ENCODE measurements around the gene HDAC4. TPM values are rescaled to one million over a fixed set of nuclear protein-coding genes. Genes with fewer than 3 reads are reported as not detected.

Gene HDAC4
- total and polyA plus RNA-seq, 2 experiments from 2014 or later: 9.3 to 10.8 TPM

- Histone ChIP-seq H3K4me3 (no peak overlapping the region), H2AFZ (no peak overlapping the region), H3K27me3 (no peaks in the 10 kb centered on the region), H3K27ac (peak overlapping the region; percentile 94), H4K20me1 (ENCODE audit: insufficient read depth, poor library complexity, severe bottlenecking) (no peaks in the 10 kb centered on the region), H3K36me3 (replicated peaks; ENCODE audit: insufficient read depth, low read depth) (no peaks in the 10 kb centered on the region), H3K4me1 (ENCODE audit: insufficient read depth) (peaks cover 47% of the 10 kb centered on the region), H3K9me2 (replicated peaks; ENCODE audit: insufficient read depth) (no peaks in the 10 kb centered on the region), H3K79me2 (peaks cover 71% of the 10 kb centered on the region), H3K9me3 (ENCODE audit: low read depth) (no peaks in the 10 kb centered on the region), H3K4me2 (no peak overlapping the region)
- DNase-seq (ENCODE audit: low spot score): no peak
- TF ChIP-seq EZH2phosphoT487 (IDR thresholded peaks at IDR 0.05; ENCODE audit: low read depth, severe bottlenecking, unreplicated experiment) (no peak), CTCF (IDR thresholded peaks at IDR 0.05; ENCODE audit: poor library complexity) (no peak), EZH2 (IDR thresholded peaks at IDR 0.05; ENCODE audit: borderline replicate concordance) (no peak)
- WGBS (ENCODE audit: low lambda C conversion rate, missing lambda C conversion rate): 85% methylated on average over 15 of the region's 15 CpGs
Observed at GRCh38 chr2:239329972-239330572, 70.7 kb downstream of the HDAC4 start.

- peak overlapping the region; percentile 94 for H3K27ac ChIP-seq
Observed at GRCh38 chr2:239329284-239329971, 71.4 kb downstream of the HDAC4 start.

GRCh38 chr2:239328351-239329191, 72.2 kb downstream of the HDAC4 start:
- Histone ChIP-seq H3K27me3 (no peaks in the 10 kb centered on the region), H3K4me3 (no peak overlapping the region), H3K79me2 (peaks cover 74% of the 10 kb centered on the region), H3K9me3 (ENCODE audit: low read depth) (no peaks in the 10 kb centered on the region), H2AFZ (no peak overlapping the region), H3K9me2 (replicated peaks; ENCODE audit: insufficient read depth) (no peaks in the 10 kb centered on the region), H4K20me1 (ENCODE audit: insufficient read depth, poor library complexity, severe bottlenecking) (no peaks in the 10 kb centered on the region), H3K4me2 (peak overlapping the region; percentile 67), H3K27ac (peak overlapping the region; percentile 94), H3K4me1 (ENCODE audit: insufficient read depth) (peaks cover 54% of the 10 kb centered on the region), H3K36me3 (replicated peaks; ENCODE audit: insufficient read depth, low read depth) (no peaks in the 10 kb centered on the region)
- 41% methylated on average over 18 of the region's 19 CpGs for WGBS (ENCODE audit: low lambda C conversion rate, missing lambda C conversion rate)
- TF ChIP-seq CTCF (IDR thresholded peaks at IDR 0.05; ENCODE audit: poor library complexity) (no peak), EZH2phosphoT487 (IDR thresholded peaks at IDR 0.05; ENCODE audit: low read depth, severe bottlenecking, unreplicated experiment) (no peak), EZH2 (IDR thresholded peaks at IDR 0.05; ENCODE audit: borderline replicate concordance) (no peak)
- DNase-seq (ENCODE audit: low spot score): peak; percentile 76

More at GRCh38 chr2:239329284-239329971, 71.4 kb downstream of the HDAC4 start:
- Histone ChIP-seq H3K4me1 (ENCODE audit: insufficient read depth) (peaks cover 50% of the 10 kb centered on the region), H3K4me3 (no peak overlapping the region), H3K4me2 (peak overlapping the region; percentile 67), H3K27me3 (no peaks in the 10 kb centered on the region), H2AFZ (no peak overlapping the region), H3K79me2 (peaks cover 74% of the 10 kb centered on the region), H4K20me1 (ENCODE audit: insufficient read depth, poor library complexity, severe bottlenecking) (no peaks in the 10 kb centered on the region), H3K9me2 (replicated peaks; ENCODE audit: insufficient read depth) (no peaks in the 10 kb centered on the region), H3K9me3 (ENCODE audit: low read depth) (no peaks in the 10 kb centered on the region), H3K36me3 (replicated peaks; ENCODE audit: insufficient read depth, low read depth) (no peaks in the 10 kb centered on the region)
- 71% methylated on average over 12 of the region's 12 CpGs for WGBS (ENCODE audit: low lambda C conversion rate, missing lambda C conversion rate)
- no peak for DNase-seq (ENCODE audit: low spot score)
- TF ChIP-seq CTCF (IDR thresholded peaks at IDR 0.05; ENCODE audit: poor library complexity) (no peak), EZH2 (IDR thresholded peaks at IDR 0.05; ENCODE audit: borderline replicate concordance) (no peak), EZH2phosphoT487 (IDR thresholded peaks at IDR 0.05; ENCODE audit: low read depth, severe bottlenecking, unreplicated experiment) (no peak)
